A549 (cell line): ENCODE results near the gene PARP1. TPM values are rescaled to one million over a fixed set of nuclear protein-coding genes. Genes with fewer than 3 reads are reported as not detected.

Experiments
- ATAC-seq, 2 experiments: fragments of 200-7000 bp in 1 of 2; fragments of >200 bp in 1 of 2; cut with Nextera tagmentation in 1 of 2; cut with Tn5 transposase in 1 of 2; 3 replicates each; pipeline versions ENCODE4 v1.8.0 to v1.9.1; 2018 to 2020; ENCODE audit warnings: mild to moderate bottlenecking in 1 of 2, moderate library complexity in 1 of 2
- CTCF ChIA-PET: fragments of 300-600 bp; sonication (Branson Sonifier 250); formaldehyde crosslinking; extraction: SDS; loops from one replicate; lab custom pipeline; 2021; ENCODE audit warnings: antibody characterized with exemption, inconsistent platforms; lab: Yijun Ruan, JAX
- POLR2A ChIA-PET: fragments of 350-600 bp; formaldehyde crosslinking; extraction: SDS; loops from one replicate; lab custom pipeline; 2021; ENCODE audit warnings: antibody characterized with exemption, inconsistent platforms; lab: Yijun Ruan, JAX
- DNase-seq, 2 experiments: peaks; one replicate each; pipeline versions ENCODE4 v3.0.0 to v3.0.0-alpha.2; 2011 to 2016; ENCODE audit warnings: low read depth in 1 of 2, low spot score in 1 of 2
- FAIRE-seq: peaks from 2 replicates; lab custom pipeline; 2011; peaks lifted over from hg19 to GRCh38; lab: Jason Lieb, UNC
- H3K27ac ChIP-seq, 2 experiments: fragments of >200 bp; sonication (Bioruptor Twin); formaldehyde crosslinking; 3 replicates each; pipeline ENCODE4 v1.5.1; 2016 to 2017
- H3K4me1 ChIP-seq: fragments of >200 bp; sonication (Bioruptor Twin); formaldehyde crosslinking; 3 replicates; pipeline ENCODE4 v1.6.1; 2016
- H3K4me2 ChIP-seq: fragments of >200 bp; sonication (Bioruptor Twin); formaldehyde crosslinking; 3 replicates; pipeline ENCODE4 v1.6.1; 2016
- H3K4me3 ChIP-seq: fragments of >200 bp; sonication (Bioruptor Twin); formaldehyde crosslinking; 3 replicates; pipeline ENCODE4 v1.5.1; 2016
- H3K9me3 ChIP-seq: fragments of >200 bp; sonication (Bioruptor Twin); formaldehyde crosslinking; 3 replicates; pipeline ENCODE4 v1.6.1; 2016
- BHLHE40 ChIP-seq: IDR thresholded peaks from 2 replicates; pipeline ENCODE4 v1.6.1; 2012; ENCODE audit warnings: low read depth, low read length, inconsistent platforms
- CEBPB ChIP-seq, 2 experiments: fragments of >200 bp in 1 of 2; sonication (Bioruptor Twin) in 1 of 2; formaldehyde crosslinking in 1 of 2; IDR thresholded peaks; 2 replicates each; pipeline ENCODE4 v1.6.1; 2012 to 2016
- CHD2 ChIP-seq: fragments of 150-350 bp; IDR thresholded peaks from 2 replicates; pipeline ENCODE4 v1.6.1; 2014; ENCODE audit warnings: low read length; ENCODE audit not compliant: partially characterized antibody
- EHF ChIP-seq: fragments of 250-450 bp; sonication (Bioruptor Pico); IDR thresholded peaks from 2 replicates; pipeline ENCODE4 v1.5.0; 2020; ENCODE audit warnings: mild to moderate bottlenecking
- FOSB ChIP-seq: fragments of 250-450 bp; sonication (Bioruptor Pico); IDR thresholded peaks from 2 replicates; pipeline ENCODE4 v1.5.0; 2020; ENCODE audit warnings: mild to moderate bottlenecking, moderate library complexity
- FOXS1 ChIP-seq: fragments of 250-450 bp; sonication (Bioruptor Pico); IDR thresholded peaks from 2 replicates; pipeline ENCODE4 v1.5.0; 2020; ENCODE audit warnings: mild to moderate bottlenecking, moderate library complexity
- HEYL ChIP-seq: fragments of 250-450 bp; sonication (Bioruptor Pico); IDR thresholded peaks from 2 replicates; pipeline ENCODE4 v1.8.0; 2021; ENCODE audit warnings: mild to moderate bottlenecking, moderate library complexity
- HOXA7 ChIP-seq: fragments of 250-450 bp; sonication (Bioruptor Pico); IDR thresholded peaks from 2 replicates; pipeline ENCODE4 v1.5.0; 2020; ENCODE audit warnings: mild to moderate bottlenecking, moderate library complexity
- MAFK ChIP-seq: fragments of 450-650 bp; IDR thresholded peaks from 2 replicates; pipeline ENCODE4 v1.6.1; 2014; ENCODE audit not compliant: partially characterized antibody
- MAZ ChIP-seq: fragments of 150-350 bp; IDR thresholded peaks from 2 replicates; pipeline ENCODE4 v1.6.1; 2014; ENCODE audit warnings: antibody characterized with exemption, low read depth, low read length, borderline replicate concordance
- MYC ChIP-seq: IDR thresholded peaks from 2 replicates; pipeline ENCODE4 v1.6.1; 2012; ENCODE audit warnings: mild to moderate bottlenecking, inconsistent platforms, low read length, improper control_type of control experiment, borderline replicate concordance
- RAD21 ChIP-seq, 2 experiments: fragments of >200 bp in 1 of 2; sonication (Bioruptor Twin) in 1 of 2; formaldehyde crosslinking in 1 of 2; IDR thresholded peaks in 1 of 2; conservative IDR thresholded peaks in 1 of 2; 2 replicates in 1 of 2; 3 replicates in 1 of 2; pipeline ENCODE4 v1.6.1; 2012 to 2018; ENCODE audit warnings: inconsistent platforms in 1 of 2
- RARB ChIP-seq: fragments of 250-450 bp; sonication (Bioruptor Pico); IDR thresholded peaks from 2 replicates; pipeline ENCODE4 v1.8.0; 2021; ENCODE audit warnings: mild to moderate bottlenecking, moderate library complexity
- RCOR1 ChIP-seq: fragments of 150-350 bp; IDR thresholded peaks from 2 replicates; pipeline ENCODE4 v1.6.1; 2014; ENCODE audit warnings: antibody characterized with exemption, low read length, low read depth
- RNF2 ChIP-seq: fragments of 200-600 bp; sonication (generic); IDR thresholded peaks from 2 replicates; pipeline ENCODE4 v1.6.1; 2016; ENCODE audit warnings: low read depth, mild to moderate bottlenecking, antibody characterized with exemption, moderate library complexity, borderline replicate concordance
- SMC3 ChIP-seq: fragments of >200 bp; sonication (Bioruptor Twin); formaldehyde crosslinking; IDR thresholded peaks from 3 replicates; pipeline ENCODE4 v1.6.1; 2018; ENCODE audit warnings: inconsistent platforms
- TFCP2L1 ChIP-seq: fragments of 250-450 bp; sonication (Bioruptor Pico); IDR thresholded peaks from 2 replicates; pipeline ENCODE4 v1.5.0; 2021; ENCODE audit warnings: mild to moderate bottlenecking
- WGBS: methylation state at CpG from one replicate; pipeline ENCODE4 v1.1.6; 2017; ENCODE audit errors: missing lambda C conversion rate; 5-methylcytosine and 5-hydroxymethylcytosine counted together
- polyA plus RNA-seq, 4 experiments: library from polyadenylated mRNA; depleted of rRNA in 3 of 4; stranded (reverse); fragments of >200 nt; fragmentation: RNase III in 1 of 4; extraction: RNeasy Plus Mini Kit Qiagen cat#74134 plus additional on column Dnase treatment in 1 of 4; gene quantifications; 2 replicates in 3 of 4; 3 replicates in 1 of 4; pipeline ENCODE4 v1.2.3, GENCODE V29; 2011 to 2017
- TF ChIP-seq, protein P1 (sequence below): IDR thresholded peaks from 2 replicates; pipeline ENCODE4 v1.6.1; 2012; ENCODE audit warnings: low read depth, borderline replicate concordance
- TF ChIP-seq, protein P2 (sequence below): fragments of 250-450 bp; sonication (Bioruptor Pico); IDR thresholded peaks from 2 replicates; pipeline ENCODE4 v1.5.0; 2021; ENCODE audit warnings: mild to moderate bottlenecking, moderate library complexity, borderline replicate concordance
- TF ChIP-seq, protein P3 (sequence below): fragments of >200 bp; sonication (Bioruptor Twin); formaldehyde crosslinking; IDR thresholded peaks from 2 replicates; pipeline ENCODE4 v1.6.1; 2016
- TF ChIP-seq, protein P4 (sequence below): fragments of 450-650 bp; IDR thresholded peaks from 2 replicates; pipeline ENCODE4 v1.6.1; 2014; ENCODE audit warnings: antibody characterized with exemption

Gene PARP1
- polyA plus RNA-seq, 2 of the 4 experiments (the other 2 are of a cell fraction), result 125 to 134 TPM

DNA sequence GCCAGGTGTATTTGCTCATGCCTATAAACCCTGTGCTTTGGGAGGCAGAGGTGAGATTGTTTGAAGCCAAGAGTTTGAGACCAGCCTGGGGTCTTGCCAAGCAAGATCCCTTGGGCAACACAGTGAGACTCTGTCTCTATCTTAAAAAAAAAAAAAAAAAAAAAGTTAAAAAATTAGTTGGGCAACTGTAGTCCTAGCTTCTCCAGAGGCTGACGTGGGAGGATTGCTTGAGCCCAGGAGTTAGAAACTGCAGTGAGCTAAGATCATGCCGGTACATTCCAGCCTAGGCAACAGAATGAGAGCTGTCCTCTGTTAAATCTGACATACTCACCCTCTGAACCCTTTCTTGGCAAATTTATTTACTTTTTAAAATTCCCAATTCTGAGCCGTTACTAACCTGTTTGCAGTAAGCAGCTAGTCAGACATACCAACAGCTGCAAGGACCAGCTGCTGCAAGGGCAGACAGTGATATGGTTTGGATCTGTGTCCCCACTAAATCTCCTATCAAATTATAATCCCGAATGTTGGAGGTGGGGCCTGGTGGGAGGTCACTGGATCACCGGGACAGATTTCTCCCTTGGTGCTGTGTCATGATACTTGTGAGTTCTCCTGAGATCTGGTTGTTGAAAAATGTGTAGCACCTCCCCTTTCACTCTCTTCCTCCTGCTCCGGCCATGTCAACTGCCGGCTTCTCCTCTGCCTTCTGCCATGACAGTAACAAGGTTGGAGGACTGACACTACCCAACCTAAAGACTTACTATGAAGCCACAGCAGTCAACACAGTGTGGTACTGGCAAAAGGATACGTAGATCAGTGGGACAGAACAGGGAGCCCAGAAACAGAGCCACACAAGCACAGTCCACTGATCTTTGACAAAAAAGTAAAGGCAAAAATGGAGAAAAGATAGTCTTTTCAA, 10.6 kb downstream of the PARP1 start:
- DNase-seq (no peak), ATAC-seq (no peak), FAIRE-seq (no peak)
- no peak overlapping the region for H3K4me2 ChIP-seq
- no peak overlapping the region for H3K4me3 ChIP-seq
- H3K4me1 ChIP-seq, result no peaks in the 10 kb centered on the region
- TF ChIP-seq, protein P1, sequence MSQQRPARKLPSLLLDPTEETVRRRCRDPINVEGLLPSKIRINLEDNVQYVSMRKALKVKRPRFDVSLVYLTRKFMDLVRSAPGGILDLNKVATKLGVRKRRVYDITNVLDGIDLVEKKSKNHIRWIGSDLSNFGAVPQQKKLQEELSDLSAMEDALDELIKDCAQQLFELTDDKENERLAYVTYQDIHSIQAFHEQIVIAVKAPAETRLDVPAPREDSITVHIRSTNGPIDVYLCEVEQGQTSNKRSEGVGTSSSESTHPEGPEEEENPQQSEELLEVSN, result no peak
- TF ChIP-seq EHF (CRISPR knock-in tag), result no peak
- WGBS, result 90% methylated on average over 8 of the region's 8 CpGs
- no peak overlapping the region for H3K27ac ChIP-seq
- CTCF ChIA-PET, result interaction anchor here (0.7 kb wide), 1 partner anchor 11 kb away, joined by 3 read pairs; the partner anchor contains the start of gene PARP1
- H3K9me3 ChIP-seq, result no peaks in the 10 kb centered on the region
- POLR2A ChIA-PET, result interaction anchor here (1.1 kb wide), 1 partner anchor 11 kb away, joined by 3 read pairs; the partner anchor contains the start of gene PARP1

DNA sequence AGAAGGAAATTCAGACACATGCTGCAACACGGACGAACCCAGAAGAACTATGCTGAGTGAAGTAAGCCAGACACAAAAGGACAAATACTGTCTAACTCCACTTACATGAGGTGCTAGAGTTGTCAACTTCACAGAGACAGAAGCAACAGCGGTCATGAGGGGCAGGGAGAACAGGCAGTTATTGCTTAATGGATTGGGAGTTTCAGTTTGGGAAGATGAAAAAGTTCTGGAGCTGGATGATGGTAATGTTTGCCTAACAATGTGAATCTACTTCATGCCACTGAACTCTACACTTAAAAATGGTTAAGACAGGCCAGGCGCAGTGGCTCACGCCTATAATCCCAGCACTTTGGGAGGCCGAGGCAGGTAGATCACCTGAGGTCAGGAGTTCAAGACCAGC, 12.1 kb downstream of the PARP1 start:
- no peak for DNase-seq
- H3K4me2 ChIP-seq, result no peak overlapping the region
- no peak for FAIRE-seq
- ChIA-PET POLR2A (no interaction called here), CTCF (interaction anchor here (2.5 kb wide), 1 partner anchor 12 kb away, joined by 11 read pairs; the partner anchor contains the start of gene PARP1)
- 86% methylated on average over 6 of the region's 6 CpGs for WGBS
- no peak overlapping the region for H3K4me3 ChIP-seq
- H3K27ac ChIP-seq, result no peak overlapping the region
- TF ChIP-seq RARB (CRISPR knock-in tag) (no peak), HEYL (no peak), RAD21 (conservative IDR thresholded peaks at IDR 0.05 in 1 of 2, IDR thresholded peaks at IDR 0.05 in 1 of 2) (no peak), RNF2 (no peak), MYC (no peak), MAFK (no peak), TFCP2L1 (CRISPR knock-in tag) (no peak), CHD2 (no peak), FOXS1 (CRISPR knock-in tag) (no peak), RCOR1 (no peak), HOXA7 (CRISPR knock-in tag) (no peak), SMC3 (no peak), CEBPB (IDR thresholded peaks at IDR 0.05) (no peak), MAZ (no peak), BHLHE40 (no peak), FOSB (CRISPR knock-in tag) (no peak)
- TF ChIP-seq, protein P2, sequence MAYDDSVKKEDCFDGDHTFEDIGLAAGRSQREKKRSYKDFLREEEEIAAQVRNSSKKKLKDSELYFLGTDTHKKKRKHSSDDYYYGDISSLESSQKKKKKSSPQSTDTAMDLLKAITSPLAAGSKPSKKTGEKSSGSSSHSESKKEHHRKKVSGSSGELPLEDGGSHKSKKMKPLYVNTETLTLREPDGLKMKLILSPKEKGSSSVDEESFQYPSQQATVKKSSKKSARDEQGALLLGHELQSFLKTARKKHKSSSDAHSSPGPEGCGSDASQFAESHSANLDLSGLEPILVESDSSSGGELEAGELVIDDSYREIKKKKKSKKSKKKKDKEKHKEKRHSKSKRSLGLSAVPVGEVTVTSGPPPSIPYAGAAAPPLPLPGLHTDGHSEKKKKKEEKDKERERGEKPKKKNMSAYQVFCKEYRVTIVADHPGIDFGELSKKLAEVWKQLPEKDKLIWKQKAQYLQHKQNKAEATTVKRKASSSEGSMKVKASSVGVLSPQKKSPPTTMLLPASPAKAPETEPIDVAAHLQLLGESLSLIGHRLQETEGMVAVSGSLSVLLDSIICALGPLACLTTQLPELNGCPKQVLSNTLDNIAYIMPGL (CRISPR knock-in tag), result no peak
- TF ChIP-seq, protein P3, sequence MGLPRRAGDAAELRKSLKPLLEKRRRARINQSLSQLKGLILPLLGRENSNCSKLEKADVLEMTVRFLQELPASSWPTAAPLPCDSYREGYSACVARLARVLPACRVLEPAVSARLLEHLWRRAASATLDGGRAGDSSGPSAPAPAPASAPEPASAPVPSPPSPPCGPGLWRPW, result no peak
- TF ChIP-seq, protein P4, sequence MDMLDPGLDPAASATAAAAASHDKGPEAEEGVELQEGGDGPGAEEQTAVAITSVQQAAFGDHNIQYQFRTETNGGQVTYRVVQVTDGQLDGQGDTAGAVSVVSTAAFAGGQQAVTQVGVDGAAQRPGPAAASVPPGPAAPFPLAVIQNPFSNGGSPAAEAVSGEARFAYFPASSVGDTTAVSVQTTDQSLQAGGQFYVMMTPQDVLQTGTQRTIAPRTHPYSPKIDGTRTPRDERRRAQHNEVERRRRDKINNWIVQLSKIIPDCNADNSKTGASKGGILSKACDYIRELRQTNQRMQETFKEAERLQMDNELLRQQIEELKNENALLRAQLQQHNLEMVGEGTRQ, result no peak
- no peaks in the 10 kb centered on the region for H3K9me3 ChIP-seq
- no peak for ATAC-seq
- no peaks in the 10 kb centered on the region for H3K4me1 ChIP-seq
